ENCODE results near the gene VAV1. TPM values are rescaled to one million over a fixed set of nuclear protein-coding genes. Genes with fewer than 3 reads are reported as not detected.

The VAV1 gene
- total and polyA plus RNA-seq, 2 of the 13 experiments (the other 11 are each of a cell fraction or from before 2014, with no cell fraction given), result not detected

DNA sequence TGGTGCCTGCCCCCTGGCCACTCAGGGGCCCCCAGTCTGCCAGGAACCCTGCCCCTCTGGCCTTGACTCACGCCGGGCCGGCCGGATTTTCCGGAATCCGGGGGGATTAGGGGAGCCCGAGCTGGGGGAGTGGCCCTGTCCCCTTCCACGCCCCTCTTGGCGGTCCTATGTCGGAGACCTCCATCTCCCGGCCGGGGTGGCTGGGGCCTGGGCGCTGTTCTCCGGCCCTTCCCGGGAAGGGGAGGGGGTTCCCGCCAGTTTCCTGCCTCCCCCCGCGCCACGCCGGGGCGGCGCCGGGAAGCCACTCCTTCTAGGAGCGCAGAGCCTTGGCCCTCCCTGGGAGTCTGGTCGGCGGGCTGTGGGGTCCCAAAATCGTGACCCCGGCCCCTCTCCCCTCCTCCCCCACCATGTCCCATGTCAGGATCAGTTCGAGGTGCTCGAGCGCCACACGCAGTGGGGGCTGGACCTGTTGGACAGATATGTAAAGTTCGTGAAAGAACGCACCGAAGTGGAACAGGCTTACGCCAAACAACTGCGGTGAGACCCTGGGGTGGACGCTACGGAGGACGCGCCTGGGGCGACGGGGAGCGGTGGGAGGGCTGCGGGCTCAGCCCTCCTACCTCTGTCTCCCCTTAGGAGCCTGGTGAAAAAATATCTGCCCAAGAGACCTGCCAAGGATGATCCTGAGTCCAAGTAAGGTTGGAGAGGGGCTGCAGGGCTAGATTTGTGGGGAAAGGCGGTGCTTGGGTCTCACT lies 31.7 kb upstream of the VAV1 start (continued):
- TF ChIP-seq, protein P1, sequence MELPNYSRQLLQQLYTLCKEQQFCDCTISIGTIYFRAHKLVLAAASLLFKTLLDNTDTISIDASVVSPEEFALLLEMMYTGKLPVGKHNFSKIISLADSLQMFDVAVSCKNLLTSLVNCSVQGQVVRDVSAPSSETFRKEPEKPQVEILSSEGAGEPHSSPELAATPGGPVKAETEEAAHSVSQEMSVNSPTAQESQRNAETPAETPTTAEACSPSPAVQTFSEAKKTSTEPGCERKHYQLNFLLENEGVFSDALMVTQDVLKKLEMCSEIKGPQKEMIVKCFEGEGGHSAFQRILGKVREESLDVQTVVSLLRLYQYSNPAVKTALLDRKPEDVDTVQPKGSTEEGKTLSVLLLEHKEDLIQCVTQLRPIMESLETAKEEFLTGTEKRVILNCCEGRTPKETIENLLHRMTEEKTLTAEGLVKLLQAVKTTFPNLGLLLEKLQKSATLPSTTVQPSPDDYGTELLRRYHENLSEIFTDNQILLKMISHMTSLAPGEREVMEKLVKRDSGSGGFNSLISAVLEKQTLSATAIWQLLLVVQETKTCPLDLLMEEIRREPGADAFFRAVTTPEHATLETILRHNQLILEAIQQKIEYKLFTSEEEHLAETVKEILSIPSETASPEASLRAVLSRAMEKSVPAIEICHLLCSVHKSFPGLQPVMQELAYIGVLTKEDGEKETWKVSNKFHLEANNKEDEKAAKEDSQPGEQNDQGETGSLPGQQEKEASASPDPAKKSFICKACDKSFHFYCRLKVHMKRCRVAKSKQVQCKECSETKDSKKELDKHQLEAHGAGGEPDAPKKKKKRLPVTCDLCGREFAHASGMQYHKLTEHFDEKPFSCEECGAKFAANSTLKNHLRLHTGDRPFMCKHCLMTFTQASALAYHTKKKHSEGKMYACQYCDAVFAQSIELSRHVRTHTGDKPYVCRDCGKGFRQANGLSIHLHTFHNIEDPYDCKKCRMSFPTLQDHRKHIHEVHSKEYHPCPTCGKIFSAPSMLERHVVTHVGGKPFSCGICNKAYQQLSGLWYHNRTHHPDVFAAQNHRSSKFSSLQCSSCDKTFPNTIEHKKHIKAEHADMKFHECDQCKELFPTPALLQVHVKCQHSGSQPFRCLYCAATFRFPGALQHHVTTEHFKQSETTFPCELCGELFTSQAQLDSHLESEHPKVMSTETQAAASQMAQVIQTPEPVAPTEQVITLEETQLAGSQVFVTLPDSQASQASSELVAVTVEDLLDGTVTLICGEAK (IDR thresholded peaks at IDR 0.05), result no peak
- TF ChIP-seq, protein P1 (CRISPR knock-in tag; IDR thresholded peaks at IDR 0.05), result no peak
- TF ChIP-seq CHD2 (IDR thresholded peaks at IDR 0.05; ENCODE audit: low read depth, low read length), result no peak
- TF ChIP-seq RARA (CRISPR knock-in tag; IDR thresholded peaks at IDR 0.05), result peak; percentile 23; the same call in 1 of the 2 replicates
- TF ChIP-seq SMYD3 (CRISPR knock-in tag; IDR thresholded peaks at IDR 0.05), result 0 out of 2 replicates have a peak, but pooled peaks have one; percentile 30
- TF ChIP-seq, protein P2, sequence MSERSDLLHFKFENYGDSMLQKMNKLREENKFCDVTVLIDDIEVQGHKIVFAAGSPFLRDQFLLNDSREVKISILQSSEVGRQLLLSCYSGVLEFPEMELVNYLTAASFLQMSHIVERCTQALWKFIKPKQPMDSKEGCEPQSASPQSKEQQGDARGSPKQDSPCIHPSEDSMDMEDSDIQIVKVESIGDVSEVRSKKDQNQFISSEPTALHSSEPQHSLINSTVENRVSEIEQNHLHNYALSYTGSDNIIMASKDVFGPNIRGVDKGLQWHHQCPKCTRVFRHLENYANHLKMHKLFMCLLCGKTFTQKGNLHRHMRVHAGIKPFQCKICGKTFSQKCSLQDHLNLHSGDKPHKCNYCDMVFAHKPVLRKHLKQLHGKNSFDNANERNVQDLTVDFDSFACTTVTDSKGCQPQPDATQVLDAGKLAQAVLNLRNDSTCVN (CRISPR knock-in tag; IDR thresholded peaks at IDR 0.05; ENCODE audit: borderline replicate concordance), result 0 out of 2 replicates have a peak, but pooled peaks have one; percentile 16
- no peak for TF ChIP-seq ZFP90 (CRISPR knock-in tag; IDR thresholded peaks at IDR 0.05; ENCODE audit: borderline replicate concordance)
- TF ChIP-seq HNF4A (CRISPR knock-in tag; IDR thresholded peaks at IDR 0.05), result 0 out of 2 replicates have a peak, but pooled peaks have one; percentile 31
- TF ChIP-seq, protein P3, sequence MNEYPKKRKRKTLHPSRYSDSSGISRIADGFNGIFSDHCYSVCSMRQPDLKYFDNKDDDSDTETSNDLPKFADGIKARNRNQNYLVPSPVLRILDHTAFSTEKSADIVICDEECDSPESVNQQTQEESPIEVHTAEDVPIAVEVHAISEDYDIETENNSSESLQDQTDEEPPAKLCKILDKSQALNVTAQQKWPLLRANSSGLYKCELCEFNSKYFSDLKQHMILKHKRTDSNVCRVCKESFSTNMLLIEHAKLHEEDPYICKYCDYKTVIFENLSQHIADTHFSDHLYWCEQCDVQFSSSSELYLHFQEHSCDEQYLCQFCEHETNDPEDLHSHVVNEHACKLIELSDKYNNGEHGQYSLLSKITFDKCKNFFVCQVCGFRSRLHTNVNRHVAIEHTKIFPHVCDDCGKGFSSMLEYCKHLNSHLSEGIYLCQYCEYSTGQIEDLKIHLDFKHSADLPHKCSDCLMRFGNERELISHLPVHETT (CRISPR knock-in tag; conservative IDR thresholded peaks at IDR 0.05), result 0 out of 2 replicates have a peak, but pooled peaks have one; percentile 32
- TF ChIP-seq, protein P4, sequence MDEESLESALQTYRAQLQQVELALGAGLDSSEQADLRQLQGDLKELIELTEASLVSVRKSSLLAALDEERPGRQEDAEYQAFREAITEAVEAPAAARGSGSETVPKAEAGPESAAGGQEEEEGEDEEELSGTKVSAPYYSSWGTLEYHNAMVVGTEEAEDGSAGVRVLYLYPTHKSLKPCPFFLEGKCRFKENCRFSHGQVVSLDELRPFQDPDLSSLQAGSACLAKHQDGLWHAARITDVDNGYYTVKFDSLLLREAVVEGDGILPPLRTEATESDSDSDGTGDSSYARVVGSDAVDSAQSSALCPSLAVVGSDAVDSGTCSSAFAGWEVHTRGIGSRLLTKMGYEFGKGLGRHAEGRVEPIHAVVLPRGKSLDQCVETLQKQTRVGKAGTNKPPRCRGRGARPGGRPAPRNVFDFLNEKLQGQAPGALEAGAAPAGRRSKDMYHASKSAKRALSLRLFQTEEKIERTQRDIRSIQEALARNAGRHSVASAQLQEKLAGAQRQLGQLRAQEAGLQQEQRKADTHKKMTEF (CRISPR knock-in tag; IDR thresholded peaks at IDR 0.05), result peak; percentile 27; the same call in 1 of the 2 replicates
- peak; percentile 23; the same call in 1 of the 2 replicates for TF ChIP-seq ZFX (CRISPR knock-in tag; IDR thresholded peaks at IDR 0.05; ENCODE audit: low read depth)
- peak; percentile 19 for TF ChIP-seq AGO2 (optimal IDR thresholded peaks at IDR 0.05; ENCODE audit: low read depth, low read length)
- no peak for TF ChIP-seq SIX4 (CRISPR knock-in tag; IDR thresholded peaks at IDR 0.05)
